Measurements from ENCODE around the gene ERAL1.

ERAL1 gene

DNA sequence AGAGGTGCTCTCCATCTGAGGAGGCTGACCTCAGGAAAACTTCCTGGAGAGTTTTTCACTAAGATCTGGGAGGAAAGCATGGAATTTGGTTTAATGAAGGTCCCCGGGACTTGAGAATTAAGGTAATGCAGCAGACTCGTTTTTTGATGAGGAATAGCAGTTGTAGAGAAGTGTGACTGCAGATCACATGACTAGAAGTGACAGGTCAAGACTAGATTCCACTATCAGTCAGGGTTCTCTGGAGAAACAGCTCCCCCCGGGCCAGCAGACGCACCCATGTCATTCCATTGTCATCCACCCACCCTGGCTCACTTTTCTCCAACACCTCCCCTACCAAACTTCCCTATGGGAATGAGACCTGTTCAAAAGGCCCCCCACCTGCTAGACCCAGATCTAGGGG, 50.0 kb downstream of the ERAL1 start:
- H3K27me3 ChIP-seq (ENCODE audit: insufficient read depth, low read length), result peaks cover 6% of the 10 kb centered on the region; the same call in 1 of the 2 replicates
- H3K36me3 ChIP-seq (ENCODE audit: insufficient read depth, low read depth, low read length), result peaks cover 52% of the 10 kb centered on the region
- no peak overlapping the region for H3K9ac ChIP-seq (ENCODE audit: low read depth, low read length)
- no peaks in the 10 kb centered on the region for H3K9me3 ChIP-seq (ENCODE audit: insufficient read depth, low read depth, low read length)
- no peak overlapping the region for H3K27ac ChIP-seq (ENCODE audit: low read length)
- peaks cover 10% of the 10 kb centered on the region; the same call in 1 of the 2 replicates for H3K4me1 ChIP-seq (ENCODE audit: insufficient read depth, low read length)
- H3K4me3 ChIP-seq (ENCODE audit: low read length), result no peak overlapping the region

DNA sequence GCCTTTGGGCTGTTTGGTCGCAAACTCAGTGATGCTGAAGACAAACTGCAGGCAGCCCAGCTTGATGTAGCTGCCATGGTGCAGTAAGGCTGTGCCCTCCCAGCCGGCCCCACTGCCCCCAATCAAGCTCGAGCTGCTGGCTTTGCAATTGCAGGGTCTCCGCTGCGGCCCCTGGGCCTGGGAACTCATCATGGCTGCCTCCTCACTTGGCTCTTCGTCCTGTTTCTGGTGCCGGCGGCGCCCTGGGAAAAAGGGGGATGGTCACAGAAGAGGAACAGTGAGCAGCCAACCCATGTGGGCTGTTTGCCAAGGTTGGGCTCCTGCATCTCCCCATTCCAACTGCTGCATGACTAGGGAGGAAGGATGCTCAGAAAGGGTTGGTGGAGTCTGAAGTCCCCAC, 51.5 kb downstream of the ERAL1 start:
- Histone ChIP-seq H3K27me3 (ENCODE audit: insufficient read depth, low read length) (peaks cover 6% of the 10 kb centered on the region; the same call in 1 of the 2 replicates), H3K4me1 (ENCODE audit: insufficient read depth, low read length) (peaks cover 10% of the 10 kb centered on the region; the same call in 1 of the 2 replicates), H3K36me3 (ENCODE audit: insufficient read depth, low read depth, low read length) (peaks cover 59% of the 10 kb centered on the region), H3K4me3 (ENCODE audit: low read length) (no peak overlapping the region), H3K9ac (ENCODE audit: low read depth, low read length) (no peak overlapping the region), H3K27ac (ENCODE audit: low read length) (no peak overlapping the region), H3K9me3 (ENCODE audit: insufficient read depth, low read depth, low read length) (no peaks in the 10 kb centered on the region)

DNA sequence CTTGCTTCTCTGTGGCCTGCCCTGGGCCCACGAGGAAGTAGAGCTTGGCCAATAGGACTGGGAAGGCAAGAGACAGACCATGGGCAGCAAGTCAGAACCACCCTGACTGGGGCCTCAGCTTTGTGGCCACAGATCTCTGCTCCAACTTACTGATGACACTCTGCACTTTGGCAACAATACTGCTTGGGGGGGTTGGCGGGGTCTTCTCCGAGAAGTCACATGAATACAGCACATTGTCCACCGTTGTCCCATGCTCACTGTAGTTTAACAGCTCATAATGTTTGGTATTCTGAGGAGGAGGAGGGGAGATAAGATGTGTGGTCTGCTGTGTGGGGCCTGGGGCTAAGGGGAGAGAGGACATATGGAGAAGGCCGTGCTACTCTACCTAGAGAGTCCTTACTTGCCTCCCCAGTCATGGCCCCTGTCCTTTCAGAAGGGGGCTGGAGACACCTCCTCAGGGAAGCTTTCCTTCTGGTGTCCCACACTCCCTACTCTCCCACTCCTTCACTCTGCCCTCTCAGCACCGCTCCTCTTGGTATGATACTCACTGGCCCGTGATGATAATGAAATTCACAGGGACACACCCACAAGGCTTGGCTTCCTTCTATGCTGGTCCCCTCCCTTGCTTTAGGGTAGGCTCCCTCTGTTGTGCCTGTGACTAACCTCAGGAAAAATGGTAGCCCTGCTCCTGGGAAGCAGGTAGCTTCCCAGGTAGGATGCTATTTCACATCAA, 52.1 kb downstream of the ERAL1 start:
- Histone ChIP-seq H3K9me3 (ENCODE audit: insufficient read depth, low read depth, low read length) (no peaks in the 10 kb centered on the region), H3K27ac (ENCODE audit: low read length) (no peak overlapping the region), H3K4me1 (ENCODE audit: insufficient read depth, low read length) (peaks cover 7% of the 10 kb centered on the region; the same call in 1 of the 2 replicates), H3K9ac (ENCODE audit: low read depth, low read length) (no peak overlapping the region), H3K36me3 (ENCODE audit: insufficient read depth, low read depth, low read length) (peaks cover 65% of the 10 kb centered on the region), H3K27me3 (ENCODE audit: insufficient read depth, low read length) (peaks cover 2% of the 10 kb centered on the region; the same call in 1 of the 2 replicates), H3K4me3 (ENCODE audit: low read length) (no peak overlapping the region)

DNA sequence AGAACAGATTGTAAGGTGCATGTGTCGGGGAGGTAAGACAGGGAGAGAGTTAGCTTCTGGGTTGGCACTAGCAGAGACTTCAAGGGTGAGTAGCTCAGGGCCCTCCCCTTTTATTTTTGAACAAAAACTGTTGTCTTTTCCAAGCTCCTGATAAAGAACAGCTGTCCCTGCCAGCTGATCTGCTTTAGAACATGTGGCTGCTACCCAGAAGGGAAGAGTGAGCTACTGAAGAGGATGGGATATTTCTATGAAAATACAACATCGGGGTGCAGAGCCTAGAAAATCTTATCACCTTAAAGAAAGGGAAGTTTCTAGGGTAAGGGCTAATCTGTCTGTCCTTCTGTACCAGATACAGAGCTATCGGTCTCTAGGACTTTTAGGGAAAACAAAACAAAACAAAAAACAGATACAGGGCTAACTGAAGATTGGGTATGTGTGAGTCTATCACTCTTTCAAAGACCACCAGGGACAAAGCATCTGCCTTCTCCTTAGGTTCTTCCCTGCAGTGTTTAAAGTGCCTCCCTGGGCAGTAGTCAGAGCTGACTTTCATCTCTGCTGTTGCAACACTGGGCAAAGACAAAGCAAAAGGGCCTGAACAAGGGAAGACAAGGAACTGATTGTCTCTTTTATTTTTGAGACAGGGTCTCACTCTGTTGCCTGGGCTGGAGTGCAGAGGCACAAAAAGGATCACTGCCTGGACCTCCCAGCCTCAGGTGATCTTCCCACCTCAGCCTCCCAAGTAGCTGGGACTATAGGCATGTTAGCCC, 53.1 kb downstream of the ERAL1 start:
- no peak overlapping the region for H3K9ac ChIP-seq (ENCODE audit: low read depth, low read length)
- H3K27ac ChIP-seq (ENCODE audit: low read length), result no peak overlapping the region
- no peak overlapping the region for H3K4me3 ChIP-seq (ENCODE audit: low read length)
- peaks cover 75% of the 10 kb centered on the region for H3K36me3 ChIP-seq (ENCODE audit: insufficient read depth, low read depth, low read length)
- no peaks in the 10 kb centered on the region for H3K9me3 ChIP-seq (ENCODE audit: insufficient read depth, low read depth, low read length)
- 0 out of 2 replicates have a peak, but pooled peaks cover 5% of the 10 kb centered on the region for H3K4me1 ChIP-seq (ENCODE audit: insufficient read depth, low read length)
- H3K27me3 ChIP-seq (ENCODE audit: insufficient read depth, low read length), result no peaks in the 10 kb centered on the region

DNA sequence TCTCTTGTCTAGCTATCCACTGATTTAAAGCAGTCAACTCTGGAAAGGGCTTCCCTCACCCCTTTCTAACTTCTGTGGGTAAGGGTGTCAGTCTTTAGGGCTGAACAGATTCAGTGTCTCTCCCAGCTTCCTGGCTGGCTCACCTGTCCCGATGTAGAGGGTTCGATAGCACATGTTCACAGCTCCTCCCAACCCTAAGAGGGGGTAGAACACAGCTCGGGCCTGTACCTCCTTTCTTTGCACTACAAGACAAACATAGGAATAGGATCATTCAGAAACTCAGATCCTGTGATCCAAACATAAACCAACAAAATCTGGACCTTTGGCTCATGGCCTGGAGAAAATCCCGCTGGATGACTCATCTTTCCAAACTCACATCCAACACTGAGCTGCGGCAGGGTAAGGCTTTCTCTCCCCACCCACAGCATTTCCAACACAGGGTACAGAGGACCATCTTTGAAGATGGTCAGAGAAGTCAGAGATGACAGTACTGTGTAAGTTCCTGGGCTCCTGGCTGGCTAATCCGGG, 53.9 kb downstream of the ERAL1 start:
- H3K27me3 ChIP-seq (ENCODE audit: insufficient read depth, low read length), result no peaks in the 10 kb centered on the region
- H3K36me3 ChIP-seq (ENCODE audit: insufficient read depth, low read depth, low read length), result peaks cover 83% of the 10 kb centered on the region
- H3K4me1 ChIP-seq (ENCODE audit: insufficient read depth, low read length), result 0 out of 2 replicates have a peak, but pooled peaks cover 5% of the 10 kb centered on the region
- no peaks in the 10 kb centered on the region for H3K9me3 ChIP-seq (ENCODE audit: insufficient read depth, low read depth, low read length)
- no peak overlapping the region for H3K27ac ChIP-seq (ENCODE audit: low read length)
- H3K9ac ChIP-seq (ENCODE audit: low read depth, low read length), result no peak overlapping the region
- no peak overlapping the region for H3K4me3 ChIP-seq (ENCODE audit: low read length)

DNA sequence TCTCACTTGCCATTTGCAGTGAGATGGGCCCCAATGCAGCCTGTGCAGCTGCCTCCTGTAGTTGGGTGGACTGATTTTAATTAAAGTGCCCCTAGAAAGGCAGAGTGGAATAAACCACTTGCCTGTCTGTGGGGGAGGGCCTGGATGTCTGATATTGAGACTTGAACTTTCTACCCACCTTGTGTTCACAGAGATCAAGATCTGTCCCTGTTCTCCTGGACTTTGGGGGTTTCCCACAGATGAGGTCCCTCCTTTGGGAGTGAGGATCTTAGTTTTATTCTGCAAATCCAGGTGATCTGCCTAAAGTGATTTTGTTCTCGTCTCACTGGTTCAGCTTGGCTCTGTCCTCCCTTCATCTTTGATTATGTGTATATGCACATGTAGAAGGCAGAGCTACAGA, 55.7 kb downstream of the ERAL1 start:
- H3K36me3 ChIP-seq (ENCODE audit: insufficient read depth, low read depth, low read length), result peaks cover 98% of the 10 kb centered on the region
- no peak overlapping the region for H3K4me3 ChIP-seq (ENCODE audit: low read length)
- no peak overlapping the region for H3K27ac ChIP-seq (ENCODE audit: low read length)
- H3K9ac ChIP-seq (ENCODE audit: low read depth, low read length), result no peak overlapping the region
- no peaks in the 10 kb centered on the region for H3K9me3 ChIP-seq (ENCODE audit: insufficient read depth, low read depth, low read length)
- H3K4me1 ChIP-seq (ENCODE audit: insufficient read depth, low read length), result no peaks in the 10 kb centered on the region
- no peaks in the 10 kb centered on the region for H3K27me3 ChIP-seq (ENCODE audit: insufficient read depth, low read length)
